Measurements from ENCODE around the gene SLC25A43.

Gene SLC25A43

DNA sequence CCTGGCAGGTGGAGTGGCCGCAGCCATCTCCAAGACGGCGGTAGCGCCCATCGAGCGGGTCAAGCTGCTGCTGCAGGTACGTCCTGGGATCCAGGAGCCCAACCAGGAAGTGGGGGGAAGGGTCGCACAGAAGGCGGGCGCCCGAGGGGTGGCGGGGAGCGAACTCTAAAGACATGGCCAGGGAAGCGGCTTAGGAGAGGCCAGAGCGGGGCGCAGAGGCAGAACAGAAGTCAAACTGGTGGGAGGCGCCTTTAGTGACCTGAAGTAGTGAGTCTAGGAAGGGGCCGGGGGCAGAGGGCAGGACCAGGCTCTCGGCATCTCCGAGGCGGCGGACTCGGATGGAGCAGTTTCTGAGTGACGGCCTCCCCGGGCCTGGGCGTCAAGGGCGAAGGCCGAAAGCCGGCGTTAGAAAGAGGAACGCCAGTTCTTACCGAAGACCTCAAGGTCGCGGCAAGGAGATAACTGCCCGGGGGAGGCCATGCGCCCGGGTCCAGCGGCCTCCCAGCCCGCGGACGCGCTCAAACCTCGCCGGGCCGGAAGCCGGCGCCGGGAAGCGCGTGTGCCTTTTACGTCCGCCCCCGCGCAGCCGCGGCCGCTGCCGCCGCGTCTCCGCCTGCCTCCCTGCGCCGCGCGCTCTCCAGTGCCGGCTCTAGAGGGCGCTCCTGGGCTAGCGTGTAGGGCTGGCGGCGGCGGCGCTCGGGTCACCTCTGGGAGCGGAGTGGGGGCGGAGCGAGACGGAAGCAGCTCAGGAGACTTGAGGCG, 69.6 kb downstream of the SLC25A43 start:
- Histone ChIP-seq H3K27ac (ENCODE audit: low read depth, low read length, poor library complexity, severe bottlenecking) (peak overlapping the region; percentile 73), H3K4me2 (ENCODE audit: low read length) (peak overlapping the region; percentile 91), H3K27me3 (ENCODE audit: insufficient read depth, low read length) (no peaks in the 10 kb centered on the region), H3K9me2 (ENCODE audit: low read depth, low read length) (no peaks in the 10 kb centered on the region), H3K9ac (ENCODE audit: low read length) (peak overlapping the region; percentile 81), H3K9me3 (ENCODE audit: low read length) (no peaks in the 10 kb centered on the region), H3K36me3 (ENCODE audit: insufficient read depth, low read length) (peaks cover 25% of the 10 kb centered on the region), H3F3A (ENCODE audit: insufficient read depth, low read length) (no peaks in the 10 kb centered on the region), H2AFZ (ENCODE audit: low read length) (no peak overlapping the region), H3K4me1 (ENCODE audit: insufficient read depth, low read length, severe bottlenecking) (peaks cover 13% of the 10 kb centered on the region), H3K79me2 (ENCODE audit: insufficient read depth, low read length) (no peaks in the 10 kb centered on the region), H3K4me3 (ENCODE audit: low read depth, low read length, poor library complexity, severe bottlenecking) (peak overlapping the region; percentile 83), H4K20me1 (ENCODE audit: insufficient read depth, low read length) (no peaks in the 10 kb centered on the region)
- TF ChIP-seq EZH2 (IDR thresholded peaks at IDR 0.05; ENCODE audit: borderline replicate concordance, low read length): no peak
- TF ChIP-seq, protein P1, sequence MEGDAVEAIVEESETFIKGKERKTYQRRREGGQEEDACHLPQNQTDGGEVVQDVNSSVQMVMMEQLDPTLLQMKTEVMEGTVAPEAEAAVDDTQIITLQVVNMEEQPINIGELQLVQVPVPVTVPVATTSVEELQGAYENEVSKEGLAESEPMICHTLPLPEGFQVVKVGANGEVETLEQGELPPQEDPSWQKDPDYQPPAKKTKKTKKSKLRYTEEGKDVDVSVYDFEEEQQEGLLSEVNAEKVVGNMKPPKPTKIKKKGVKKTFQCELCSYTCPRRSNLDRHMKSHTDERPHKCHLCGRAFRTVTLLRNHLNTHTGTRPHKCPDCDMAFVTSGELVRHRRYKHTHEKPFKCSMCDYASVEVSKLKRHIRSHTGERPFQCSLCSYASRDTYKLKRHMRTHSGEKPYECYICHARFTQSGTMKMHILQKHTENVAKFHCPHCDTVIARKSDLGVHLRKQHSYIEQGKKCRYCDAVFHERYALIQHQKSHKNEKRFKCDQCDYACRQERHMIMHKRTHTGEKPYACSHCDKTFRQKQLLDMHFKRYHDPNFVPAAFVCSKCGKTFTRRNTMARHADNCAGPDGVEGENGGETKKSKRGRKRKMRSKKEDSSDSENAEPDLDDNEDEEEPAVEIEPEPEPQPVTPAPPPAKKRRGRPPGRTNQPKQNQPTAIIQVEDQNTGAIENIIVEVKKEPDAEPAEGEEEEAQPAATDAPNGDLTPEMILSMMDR (IDR thresholded peaks at IDR 0.05; ENCODE audit: low read length): peak; percentile 46

DNA sequence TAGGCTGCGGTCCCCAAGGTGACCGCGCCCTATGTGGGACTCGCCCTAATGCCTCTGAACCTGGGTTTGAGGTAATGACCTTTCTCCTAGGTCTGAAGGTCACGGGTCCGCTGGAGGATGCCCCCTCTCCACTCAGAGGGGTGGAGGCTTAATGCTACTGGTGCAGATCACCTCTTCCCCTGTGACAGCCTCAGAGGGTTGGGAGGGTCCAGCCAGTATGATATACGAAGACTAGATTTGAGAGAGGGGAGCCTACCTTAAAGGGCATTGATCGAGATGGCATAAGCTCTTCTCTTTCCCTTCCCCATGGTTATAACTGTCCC, 70.1 kb downstream of the SLC25A43 start:
- Histone ChIP-seq H3K4me1 (ENCODE audit: insufficient read depth, low read length, severe bottlenecking) (peaks cover 13% of the 10 kb centered on the region), H3K27me3 (ENCODE audit: insufficient read depth, low read length) (no peaks in the 10 kb centered on the region), H3K36me3 (ENCODE audit: insufficient read depth, low read length) (peaks cover 25% of the 10 kb centered on the region), H4K20me1 (ENCODE audit: insufficient read depth, low read length) (no peaks in the 10 kb centered on the region), H2AFZ (ENCODE audit: low read length) (no peak overlapping the region), H3K9me3 (ENCODE audit: low read length) (no peaks in the 10 kb centered on the region), H3K27ac (ENCODE audit: low read depth, low read length, poor library complexity, severe bottlenecking) (peak overlapping the region; percentile 44), H3F3A (ENCODE audit: insufficient read depth, low read length) (no peaks in the 10 kb centered on the region), H3K79me2 (ENCODE audit: insufficient read depth, low read length) (no peaks in the 10 kb centered on the region), H3K4me2 (ENCODE audit: low read length) (peak overlapping the region; percentile 91), H3K9me2 (ENCODE audit: low read depth, low read length) (no peaks in the 10 kb centered on the region), H3K4me3 (ENCODE audit: low read depth, low read length, poor library complexity, severe bottlenecking) (peak overlapping the region; percentile 83), H3K9ac (ENCODE audit: low read length) (peak overlapping the region; percentile 75)
- TF ChIP-seq, protein P1 (IDR thresholded peaks at IDR 0.05; ENCODE audit: low read length): no peak

DNA sequence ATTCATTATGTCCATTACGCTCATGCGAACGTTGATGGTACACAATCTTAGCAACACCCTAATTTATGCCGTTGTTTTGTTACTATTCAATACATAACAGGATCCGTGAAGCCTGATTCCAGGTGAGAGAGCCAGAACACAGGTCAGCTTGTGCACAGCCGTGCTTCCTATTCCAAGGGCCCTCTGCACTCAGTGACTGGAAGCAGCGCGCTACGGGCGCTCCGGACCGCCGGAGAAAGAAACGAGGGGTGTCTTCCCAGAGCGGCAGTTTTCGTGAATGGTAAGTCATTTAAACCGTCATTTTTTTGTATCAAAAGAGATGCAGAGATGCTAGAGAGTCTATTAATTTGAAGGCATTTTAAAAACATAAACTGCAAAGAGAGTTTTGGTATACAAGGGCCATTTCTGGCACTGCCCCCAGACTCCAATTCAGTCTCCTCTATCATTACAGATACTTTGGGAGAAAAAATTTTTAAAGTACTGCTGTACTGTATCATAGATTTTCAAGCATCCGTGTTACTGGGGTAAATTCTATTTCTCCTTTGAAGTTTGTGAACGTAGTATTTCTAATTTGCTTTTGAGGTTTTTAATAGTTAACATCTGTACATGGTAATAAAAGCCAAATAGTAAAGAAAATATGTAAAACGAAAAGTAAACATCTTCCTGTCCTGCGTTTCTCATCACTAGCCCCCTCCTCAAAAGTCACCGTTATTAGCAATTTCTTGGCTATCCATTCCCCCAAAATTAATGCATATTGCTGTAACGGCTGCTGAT, 75.7 kb downstream of the SLC25A43 start:
- TF ChIP-seq, protein P1 (IDR thresholded peaks at IDR 0.05; ENCODE audit: low read length): no peak
- TF ChIP-seq EZH2 (IDR thresholded peaks at IDR 0.05; ENCODE audit: borderline replicate concordance, low read length): no peak

More for the DNA sequence above, 75.7 kb downstream of the SLC25A43 start:
- H3K9me2 ChIP-seq (ENCODE audit: low read depth, low read length): no peaks in the 10 kb centered on the region
- peaks cover 18% of the 10 kb centered on the region for H3K36me3 ChIP-seq (ENCODE audit: insufficient read depth, low read length)
- no peaks in the 10 kb centered on the region for H3K27me3 ChIP-seq (ENCODE audit: insufficient read depth, low read length)
- H3F3A ChIP-seq (ENCODE audit: insufficient read depth, low read length): no peaks in the 10 kb centered on the region
- no peak overlapping the region for H3K4me2 ChIP-seq (ENCODE audit: low read length)
- H3K9me3 ChIP-seq (ENCODE audit: low read length): no peaks in the 10 kb centered on the region
- H3K4me1 ChIP-seq (ENCODE audit: insufficient read depth, low read length, severe bottlenecking): peaks cover under 1% of the 10 kb centered on the region
- no peak overlapping the region for H2AFZ ChIP-seq (ENCODE audit: low read length)
- no peaks in the 10 kb centered on the region for H3K79me2 ChIP-seq (ENCODE audit: insufficient read depth, low read length)
- H3K4me3 ChIP-seq (ENCODE audit: low read depth, low read length, poor library complexity, severe bottlenecking): no peak overlapping the region
- no peaks in the 10 kb centered on the region for H4K20me1 ChIP-seq (ENCODE audit: insufficient read depth, low read length)
- no peak overlapping the region for H3K27ac ChIP-seq (ENCODE audit: low read depth, low read length, poor library complexity, severe bottlenecking)
- no peak overlapping the region for H3K9ac ChIP-seq (ENCODE audit: low read length)

All from OCI-LY1 (cell line).